NCI-H1105 treated with DMSO at 0.1 percent for 48 hours (cell line): Measurements from ENCODE around the gene ZAP70.

Source experiments
- DNase-seq: peaks from one replicate; lab custom pipeline; 2025; lab: John Stamatoyannopoulos, UW

The ZAP70 gene

DNA sequence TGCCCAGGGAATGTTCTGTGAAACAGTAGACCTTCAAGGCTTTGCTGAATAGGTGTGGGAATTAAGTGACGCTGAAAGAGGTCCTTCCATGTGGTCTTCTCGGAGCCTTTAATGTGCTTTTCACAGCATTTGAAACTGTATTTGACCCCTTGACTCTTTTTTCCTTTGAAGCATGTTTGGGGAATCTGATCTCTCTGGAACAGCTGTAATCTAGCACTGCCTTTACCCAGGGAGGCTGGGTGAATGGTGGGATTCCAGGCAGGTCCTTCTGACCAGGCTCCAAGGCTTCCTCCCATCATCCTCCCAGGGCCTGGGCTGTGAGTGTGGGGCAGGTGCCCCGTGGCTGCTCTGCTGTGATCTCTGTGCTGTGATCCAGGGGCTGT is 4.2 kb downstream of the ZAP70 start:
- no peak for DNase-seq

DNA sequence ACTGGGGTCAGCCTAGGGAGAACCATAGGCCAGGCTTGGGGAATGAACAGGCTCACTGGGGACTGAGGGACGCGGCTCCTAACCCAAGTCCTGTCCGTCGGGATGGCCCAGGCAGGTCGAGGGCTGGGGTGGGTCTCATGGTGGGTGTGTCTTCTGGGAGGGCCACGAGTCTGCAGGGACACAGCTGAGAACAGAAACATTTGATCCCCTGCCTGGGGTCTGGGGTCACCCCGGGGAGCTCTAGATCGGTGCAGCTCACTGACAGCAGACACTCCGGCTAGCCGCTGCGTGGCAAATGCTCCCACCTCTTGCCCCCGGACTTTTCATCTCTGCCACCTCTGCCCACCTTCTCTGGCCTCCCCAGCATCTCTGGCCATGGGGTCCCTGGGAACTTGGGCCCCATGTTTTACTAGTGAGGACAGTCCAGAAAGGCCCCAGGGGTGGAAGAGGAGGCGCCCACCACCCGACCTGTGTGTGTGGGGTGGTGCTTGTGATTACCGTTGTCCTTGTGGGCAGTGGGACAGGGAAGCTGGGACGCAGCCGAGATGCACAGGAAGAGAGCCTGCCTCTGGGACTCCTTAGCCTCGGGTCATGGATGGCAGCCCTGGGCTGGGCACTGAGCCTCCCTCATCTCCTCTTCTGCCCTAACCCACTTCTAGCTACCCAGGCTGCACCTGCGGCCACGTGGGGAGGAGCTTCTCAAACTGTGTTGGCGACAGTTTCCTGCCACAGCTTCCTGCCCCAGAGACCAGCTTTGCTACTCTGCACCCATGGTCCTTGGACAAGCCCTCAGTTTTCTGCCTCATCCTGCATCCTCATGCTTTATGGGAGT is 4.9 kb downstream of the ZAP70 start:
- no peak for DNase-seq

- DNase-seq: no peak
Observed at GRCh38 chr2:97718942-97719341, 5.6 kb downstream of the ZAP70 start.

DNA sequence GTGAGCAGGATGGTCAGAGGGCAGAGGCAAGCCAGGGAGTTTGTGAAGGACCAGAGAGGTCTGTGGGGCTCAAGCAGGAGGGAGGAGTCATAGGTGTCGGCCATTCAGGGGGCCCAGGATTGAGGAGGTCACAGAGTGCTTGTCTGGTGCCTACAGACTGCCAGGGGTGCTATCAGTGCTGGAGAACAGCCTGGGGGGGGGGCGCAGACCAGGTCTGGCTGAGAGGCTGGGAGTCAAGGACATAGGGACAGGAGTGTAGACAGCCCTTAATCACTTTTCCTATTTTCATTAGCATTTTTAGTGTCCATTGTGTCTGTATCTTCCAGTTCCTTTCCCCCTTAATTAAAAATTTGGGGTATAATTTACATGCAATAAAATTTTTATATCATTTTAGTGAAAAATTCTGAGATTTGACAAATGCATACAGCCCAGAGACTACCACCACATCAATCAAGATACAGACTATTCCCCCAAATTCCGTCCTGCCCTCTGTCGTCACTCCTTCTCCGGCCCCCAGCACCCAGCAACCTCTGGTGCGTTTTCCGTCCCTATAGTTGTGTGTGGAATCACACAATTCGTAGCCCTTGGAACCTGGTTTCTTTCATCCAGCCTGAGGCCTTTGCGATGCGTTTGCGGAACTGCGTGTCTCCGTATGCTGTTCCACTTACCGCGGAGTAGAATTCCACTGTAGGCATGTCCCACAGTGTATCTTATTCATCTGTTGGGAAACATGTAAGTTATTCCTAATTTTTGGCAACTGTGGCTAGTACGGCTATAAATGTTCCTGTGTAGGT is 6.2 kb downstream of the ZAP70 start:
- DNase-seq: no peak

DNA sequence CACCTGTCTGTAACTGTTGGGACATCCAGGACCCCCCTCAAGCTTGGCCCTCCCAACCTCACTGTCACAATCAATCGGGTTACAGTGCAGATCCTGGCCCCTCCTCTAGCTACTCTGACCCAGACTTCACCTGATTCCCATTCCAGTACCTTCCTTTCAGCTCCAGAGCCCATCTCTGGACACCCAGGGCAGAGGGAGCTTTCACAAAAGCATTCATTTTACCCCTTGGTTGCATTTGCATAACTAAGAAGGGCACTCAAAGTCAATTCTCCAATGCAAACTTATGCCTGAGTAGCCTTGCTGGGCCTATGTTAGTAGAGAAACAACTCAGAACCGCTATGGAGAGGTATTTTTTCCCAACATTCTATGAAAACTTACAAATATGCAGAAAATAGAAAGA is 7.4 kb downstream of the ZAP70 start:
- no peak for DNase-seq

DNA sequence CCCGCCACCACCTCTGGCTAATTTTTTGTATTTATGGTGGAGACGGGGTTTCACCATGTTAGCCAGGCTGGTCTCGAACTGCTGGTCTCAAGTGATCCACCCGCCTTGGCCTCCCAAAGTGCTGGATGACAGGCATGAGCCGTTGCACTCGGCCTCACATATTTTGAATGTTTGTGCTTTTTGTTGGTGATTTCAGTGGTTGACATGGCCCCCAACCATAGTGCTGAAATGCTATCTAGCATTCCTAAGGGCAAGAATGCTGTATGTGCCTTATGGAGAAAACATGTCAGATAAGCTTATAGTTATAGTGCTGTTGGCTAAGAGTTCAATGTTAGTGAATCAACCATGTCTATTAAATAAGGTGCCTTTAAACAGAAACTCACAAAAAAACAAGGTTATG is 8.9 kb downstream of the ZAP70 start:
- no peak for DNase-seq

DNA sequence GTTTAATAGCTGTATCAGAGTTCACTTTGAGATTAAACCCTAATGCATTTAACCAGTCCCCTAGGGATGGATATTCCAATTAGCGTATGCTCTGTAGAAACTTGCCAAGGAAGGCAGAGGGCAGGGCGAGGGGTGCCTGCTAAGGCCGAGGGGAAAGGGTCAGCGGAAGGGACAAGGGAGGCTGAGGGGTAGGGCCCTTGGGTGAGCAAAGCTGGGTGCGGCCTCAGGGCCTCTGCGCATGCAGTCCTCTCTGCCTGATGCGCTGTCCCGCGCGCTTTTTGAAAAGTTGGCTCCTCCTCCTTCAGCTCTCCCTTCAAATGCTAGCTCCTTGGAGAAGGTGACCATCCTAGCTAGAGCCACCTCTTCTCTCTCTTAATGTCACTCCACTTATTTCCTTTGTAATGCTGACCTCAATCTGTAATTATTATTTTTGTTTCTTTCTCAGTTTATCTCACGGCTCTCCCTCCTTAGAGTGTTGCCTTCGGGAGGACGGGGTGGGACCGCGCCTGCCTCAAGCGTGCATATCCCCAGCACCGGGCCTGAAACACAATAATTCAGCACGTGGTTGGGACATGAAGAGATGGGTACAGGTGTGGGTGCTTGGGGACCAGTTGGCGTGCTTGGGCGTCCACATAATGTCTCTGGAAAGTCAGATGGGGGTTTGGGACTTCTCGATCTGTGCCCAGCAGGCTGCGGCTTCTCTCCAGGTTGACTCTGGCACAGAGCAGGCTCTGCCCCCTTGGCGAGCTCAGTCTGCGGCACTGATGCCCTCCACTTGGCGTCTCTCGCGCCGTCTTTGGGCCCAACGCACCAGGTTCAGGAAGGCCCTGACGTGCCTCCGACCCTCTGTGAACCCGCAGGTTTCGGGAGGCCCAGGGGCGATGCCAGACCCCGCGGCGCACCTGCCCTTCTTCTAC is 10.0 kb downstream of the ZAP70 start:
- no peak for DNase-seq

GRCh38 chr2:97724073-97724410 is 10.7 kb downstream of the ZAP70 start:
- no peak for DNase-seq

- DNase-seq: no peak
Observed at GRCh38 chr2:97724501-97724900, 11.1 kb downstream of the ZAP70 start.

GRCh38 chr2:97724946-97725688 is 11.7 kb downstream of the ZAP70 start:
- no peak for DNase-seq

DNA sequence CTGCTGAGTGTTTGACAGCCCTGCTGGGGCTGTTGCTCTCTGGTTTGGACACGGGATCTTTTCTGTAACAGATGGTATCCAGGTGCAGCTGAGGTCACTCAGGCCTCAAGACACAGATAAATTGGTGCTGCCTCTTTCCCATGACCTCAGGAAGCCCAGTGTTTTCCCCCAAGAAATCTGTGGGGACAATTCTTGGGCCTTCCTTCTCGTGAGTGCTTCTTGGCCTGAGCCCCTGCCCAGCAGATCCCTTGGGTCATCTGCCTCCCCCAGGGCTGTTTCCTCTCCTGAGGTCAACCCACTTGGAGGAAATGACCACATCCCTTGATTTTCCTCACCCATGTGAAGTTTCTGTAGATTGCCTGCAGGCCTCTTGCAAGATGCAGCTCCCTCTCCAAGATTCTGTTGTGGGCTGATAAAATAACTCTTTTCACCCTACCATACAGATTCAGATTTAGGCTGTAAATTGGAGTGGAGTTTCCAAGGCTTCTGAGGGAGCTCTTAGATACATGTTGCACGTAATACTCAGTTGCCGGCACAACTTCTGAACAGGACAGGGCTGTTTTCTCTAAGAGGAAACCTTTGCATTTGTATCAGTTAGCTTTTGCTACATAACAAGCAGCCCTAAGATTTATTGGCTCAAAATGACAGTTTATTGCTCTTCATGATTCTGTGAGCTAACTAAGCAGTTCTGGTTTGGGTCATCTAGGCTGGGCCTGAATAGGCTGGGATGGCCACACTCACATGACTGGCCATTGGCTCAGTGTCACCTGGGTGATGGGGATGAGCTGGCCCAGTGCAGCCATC is 13.1 kb downstream of the ZAP70 start:
- no peak for DNase-seq

DNA sequence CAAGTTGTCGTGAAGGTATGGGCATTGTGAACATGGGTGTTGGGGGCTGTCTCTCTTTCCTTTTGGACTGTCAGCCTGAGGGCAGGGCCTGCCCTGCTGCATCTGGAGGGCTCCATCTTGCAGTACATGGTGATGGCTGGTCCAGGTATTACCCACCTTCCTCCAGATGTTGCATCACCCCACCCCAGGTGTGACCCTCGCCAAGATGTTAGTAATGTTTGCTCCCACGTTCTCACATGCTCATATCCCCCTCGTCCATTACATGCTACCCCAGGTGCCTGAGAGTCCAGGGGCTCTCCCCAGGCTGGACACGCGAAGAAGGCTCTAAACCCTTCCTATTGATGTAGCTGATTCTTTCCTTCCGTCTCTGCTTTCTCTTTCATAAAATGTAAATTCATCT is 13.9 kb downstream of the ZAP70 start:
- no peak for DNase-seq

DNA sequence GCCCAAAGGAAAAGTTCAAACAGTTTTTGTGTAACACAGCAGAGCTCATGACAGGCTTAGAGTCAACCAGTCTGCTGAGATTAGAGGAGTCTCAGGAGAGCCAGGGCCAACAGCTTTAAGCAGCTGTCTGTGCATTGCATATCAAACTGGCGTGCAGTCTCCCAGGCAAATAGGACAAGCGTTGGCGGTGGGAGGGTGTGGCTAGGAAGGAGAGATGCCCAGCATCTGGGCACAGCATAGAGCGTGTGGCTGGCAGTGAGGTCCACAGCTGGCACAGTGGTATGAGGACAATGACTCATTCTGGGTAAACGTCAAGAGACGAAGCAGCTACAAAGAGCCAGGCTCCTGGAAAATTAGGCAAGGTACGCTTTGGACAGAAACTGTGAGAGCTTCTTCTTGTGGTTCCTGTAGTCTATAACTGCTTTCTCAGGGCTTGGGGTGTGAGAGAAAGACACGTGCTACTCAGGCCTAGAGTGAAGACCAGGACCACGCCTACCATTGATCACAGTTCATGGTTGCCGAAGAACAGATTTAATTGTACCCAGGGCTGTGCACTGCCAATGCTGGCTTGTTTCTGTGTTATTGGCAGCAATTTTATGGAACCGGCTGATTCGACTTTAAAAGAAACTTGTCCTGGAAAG is 14.8 kb downstream of the ZAP70 start:
- no peak for DNase-seq

- DNase-seq: peak; percentile 16
Observed at GRCh38 chr2:97730245-97730644, 16.9 kb downstream of the ZAP70 start.

- DNase-seq: no peak
Observed at GRCh38 chr2:97731274-97732020, 18.1 kb downstream of the ZAP70 start.

DNA sequence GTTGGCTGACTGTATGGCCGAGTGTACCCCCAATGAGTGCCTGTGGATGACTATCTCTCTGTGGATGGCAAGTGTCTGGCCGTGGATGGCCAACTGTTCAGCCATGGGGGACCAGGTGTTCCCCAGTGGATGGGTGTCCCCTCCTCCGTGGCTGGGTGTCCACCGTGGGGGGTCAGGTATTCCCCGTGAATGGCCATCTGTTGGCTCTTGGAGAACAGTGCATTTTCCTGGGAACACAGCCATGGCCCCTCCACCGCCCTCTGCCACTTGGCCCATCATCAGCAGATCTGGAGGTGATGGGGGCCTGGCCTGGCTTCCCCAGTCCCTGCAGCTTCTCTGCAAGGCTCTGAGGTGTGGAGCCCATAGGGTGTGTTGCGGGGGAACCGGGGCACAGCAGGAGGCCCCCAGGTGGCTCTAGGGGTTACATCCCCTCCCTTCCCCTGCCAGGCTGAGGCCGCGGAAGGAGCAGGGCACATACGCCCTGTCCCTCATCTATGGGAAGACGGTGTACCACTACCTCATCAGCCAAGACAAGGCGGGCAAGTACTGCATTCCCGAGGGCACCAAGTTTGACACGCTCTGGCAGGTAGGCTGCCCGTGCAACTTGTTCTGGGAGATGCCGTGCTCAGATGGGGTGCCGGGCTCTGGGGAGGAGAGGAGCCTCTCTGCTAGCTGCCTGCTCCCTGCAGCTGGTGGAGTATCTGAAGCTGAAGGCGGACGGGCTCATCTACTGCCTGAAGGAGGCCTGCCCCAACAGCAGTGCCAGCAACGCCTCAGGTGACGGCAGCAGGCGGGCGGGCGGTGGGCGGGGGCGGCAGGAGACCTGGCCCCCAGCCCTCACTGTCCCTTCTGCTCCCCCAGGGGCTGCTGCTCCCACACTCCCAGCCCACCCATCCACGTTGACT is 19.3 kb downstream of the ZAP70 start:
- no peak for DNase-seq

- DNase-seq: no peak
Observed at GRCh38 chr2:97733341-97734035, 20.1 kb downstream of the ZAP70 start.
